H9 (cell line): Measurements from ENCODE around the gene ENDOV. TPM values are rescaled to one million over a fixed set of nuclear protein-coding genes. Genes with fewer than 3 reads are reported as not detected.
"Not testable (repeated sequence)": the region's sequence is repeated elsewhere in the genome, so short reads cannot be mapped to it uniquely, and the experiment has no call there.

Experiments
- DNase-seq: peaks from one replicate; pipeline ENCODE4 v3.0.0-alpha.2; 2017
- H2AFZ ChIP-seq: one replicate; pipeline ENCODE4 v1.6.1; 2013; ENCODE audit warnings: mild to moderate bottlenecking, low read length, control low read depth, moderate library complexity
- H2AK5ac ChIP-seq: 2 replicates; pipeline ENCODE4 v1.6.1; 2013; ENCODE audit warnings: low read length, control low read depth, mixed read lengths; ENCODE audit not compliant: insufficient read length
- H2BK120ac ChIP-seq: one replicate; pipeline ENCODE4 v1.6.1; 2013; ENCODE audit warnings: low read depth, mild to moderate bottlenecking, low read length, control low read depth, inconsistent platforms; ENCODE audit not compliant: poor library complexity, severe bottlenecking
- H2BK12ac ChIP-seq: 2 replicates; pipeline ENCODE4 v1.6.1; 2013; ENCODE audit warnings: low read length, control low read depth, mixed read lengths, low read depth; ENCODE audit not compliant: insufficient read length
- H2BK15ac ChIP-seq: 2 replicates; pipeline ENCODE4 v1.6.1; 2013; ENCODE audit warnings: low read depth, low read length, control low read depth
- H2BK20ac ChIP-seq: one replicate; pipeline ENCODE4 v1.6.1; 2013; ENCODE audit warnings: low read depth, mild to moderate bottlenecking, low read length, control low read depth, inconsistent platforms; ENCODE audit not compliant: poor library complexity, severe bottlenecking
- H2BK5ac ChIP-seq: 2 replicates; pipeline ENCODE4 v1.6.1; 2013; ENCODE audit warnings: low read length, control low read depth, mixed read lengths; ENCODE audit not compliant: insufficient read length
- H3K14ac ChIP-seq: 2 replicates; pipeline ENCODE4 v1.6.1; 2013; ENCODE audit warnings: low read length, control low read depth; ENCODE audit not compliant: insufficient read depth
- H3K18ac ChIP-seq: 2 replicates; pipeline ENCODE4 v1.6.1; 2013; ENCODE audit warnings: low read depth, mild to moderate bottlenecking, mixed read lengths, low read length, control low read depth; ENCODE audit not compliant: insufficient read length
- H3K23ac ChIP-seq: 2 replicates; pipeline ENCODE4 v1.6.1; 2013; ENCODE audit warnings: low read length, control low read depth, mixed read lengths, low read depth; ENCODE audit not compliant: insufficient read length
- H3K23me2 ChIP-seq: 2 replicates; pipeline ENCODE4 v1.6.1; 2013; ENCODE audit warnings: low read depth, mild to moderate bottlenecking, mixed read lengths, low read length, control low read depth; ENCODE audit not compliant: insufficient read length, poor library complexity, severe bottlenecking
- H3K27ac ChIP-seq: 2 replicates; pipeline ENCODE4 v1.5.1; 2013; ENCODE audit warnings: low read length, control low read depth, mixed read lengths, low read depth; ENCODE audit not compliant: insufficient read length
- H3K27me3 ChIP-seq: 2 replicates; pipeline ENCODE4 v1.6.1; 2013; ENCODE audit warnings: low read length, control low read depth, inconsistent platforms; ENCODE audit not compliant: insufficient read depth
- H3K4ac ChIP-seq: 2 replicates; pipeline ENCODE4 v1.6.1; 2013; ENCODE audit warnings: low read depth, mild to moderate bottlenecking, control low read depth, inconsistent platforms, low read length, moderate library complexity
- H3K4me1 ChIP-seq: 2 replicates; pipeline ENCODE4 v1.6.1; 2013; ENCODE audit warnings: low read length, control low read depth, inconsistent platforms; ENCODE audit not compliant: insufficient read depth
- H3K4me2 ChIP-seq: 2 replicates; pipeline ENCODE4 v1.6.1; 2013; ENCODE audit warnings: low read length, control low read depth, mixed read lengths; ENCODE audit not compliant: insufficient read length, insufficient read depth
- H3K56ac ChIP-seq: 2 replicates; pipeline ENCODE4 v1.6.1; 2013; ENCODE audit warnings: low read depth, mild to moderate bottlenecking, mixed read lengths, low read length, control low read depth; ENCODE audit not compliant: insufficient read length
- H3K79me1 ChIP-seq: 2 replicates; pipeline ENCODE4 v1.6.1; 2013; ENCODE audit warnings: low read depth, mild to moderate bottlenecking, moderate library complexity, low read length, control low read depth, inconsistent platforms; ENCODE audit not compliant: insufficient read depth, poor library complexity, severe bottlenecking
- H3K79me2 ChIP-seq: 2 replicates; pipeline ENCODE4 v1.6.1; 2013; ENCODE audit warnings: low read length, control low read depth, inconsistent platforms; ENCODE audit not compliant: insufficient read depth
- H3K9ac ChIP-seq: 2 replicates; pipeline ENCODE4 v1.6.1; 2013; ENCODE audit warnings: low read length, control low read depth, mixed read lengths; ENCODE audit not compliant: insufficient read length; ENCODE audit errors: extremely low read depth
- H3K9me3 ChIP-seq: one replicate; pipeline ENCODE4 v1.6.1; 2013; ENCODE audit warnings: low read depth, low read length, inconsistent platforms; ENCODE audit not compliant: control insufficient read depth
- H3T11ph ChIP-seq: one replicate; pipeline ENCODE4 v1.6.1; 2013; ENCODE audit warnings: mild to moderate bottlenecking, low read length, control low read depth, inconsistent platforms
- H4K20me1 ChIP-seq: one replicate; pipeline ENCODE4 v1.6.1; 2013; ENCODE audit not compliant: control insufficient read depth, insufficient read length, insufficient read depth
- H4K5ac ChIP-seq: 2 replicates; pipeline ENCODE4 v1.6.1; 2013; ENCODE audit warnings: low read depth, mild to moderate bottlenecking, mixed read lengths, low read length, control low read depth; ENCODE audit not compliant: insufficient read length
- H4K8ac ChIP-seq: replicated peaks from 2 replicates; pipeline ENCODE4 v1.6.1; 2013; ENCODE audit warnings: low read length, control low read depth, mixed read lengths, low read depth; ENCODE audit not compliant: insufficient read length
- H4K91ac ChIP-seq: 2 replicates; pipeline ENCODE4 v1.6.1; 2013; ENCODE audit warnings: low read depth, mild to moderate bottlenecking, moderate library complexity, mixed read lengths, low read length, control low read depth; ENCODE audit not compliant: insufficient read length
- H3K27ac Mint-ChIP-seq, 3 experiments: 2 replicates in 2 of 3; 3 replicates in 1 of 3; pipeline ENCODE4 v1.8.0; 2020 to 2021; ENCODE audit warnings: mixed read lengths in 3 of 3, mild to moderate bottlenecking in 1 of 3, moderate library complexity in 1 of 3
- H3K27me3 Mint-ChIP-seq: 2 replicates; pipeline ENCODE4 v1.8.0; 2021; ENCODE audit warnings: low read depth, mild to moderate bottlenecking, moderate library complexity, mixed read lengths
- H3K36me3 Mint-ChIP-seq, 3 experiments: 2 replicates in 2 of 3; 3 replicates in 1 of 3; pipeline ENCODE4 v1.8.0; 2020 to 2021; ENCODE audit warnings: low read depth in 3 of 3, mixed read lengths in 3 of 3; ENCODE audit not compliant: insufficient read depth in 1 of 3
- H3K4me1 Mint-ChIP-seq, 2 experiments: 2 replicates each; pipeline ENCODE4 v1.8.0; 2020; ENCODE audit warnings: mixed read lengths in 2 of 2
- H3K4me3 Mint-ChIP-seq, 2 experiments: 2 replicates in 1 of 2; 3 replicates in 1 of 2; pipeline ENCODE4 v1.8.0; 2020 to 2021; ENCODE audit warnings: mild to moderate bottlenecking in 2 of 2, mixed read lengths in 2 of 2, moderate library complexity in 1 of 2
- H3K9me3 Mint-ChIP-seq, 2 experiments: 2 replicates in 1 of 2; 3 replicates in 1 of 2; pipeline ENCODE4 v1.8.0; 2020; ENCODE audit warnings: mild to moderate bottlenecking in 2 of 2, mixed read lengths in 2 of 2, moderate library complexity in 1 of 2
- WGBS: extraction: QIAGEN DNeasy Blood & Tissue Kit; methylation state at CpG from one replicate; pipeline ENCODE4 v1.1.7; 2013; ENCODE audit warnings: missing lambda C conversion rate, low lambda C conversion rate, mixed read lengths; ENCODE audit not compliant: insufficient read length; ENCODE audit errors: extremely low coverage; 5-methylcytosine and 5-hydroxymethylcytosine counted together
- total RNA-seq: library from RNA; stranded (reverse); gene quantifications from 2 replicates; pipeline ENCODE4 v1.2.1, GENCODE V29; 2021
- TF ChIP-seq, protein P1 (sequence below): fragments of 200-600 bp; sonication (generic); conservative IDR thresholded peaks from 3 replicates; pipeline ENCODE4 v1.8.0; 2021; ENCODE audit warnings: antibody characterized with exemption, mild to moderate bottlenecking

ENDOV gene
- total RNA-seq, 1 experiment from 2014 or later, result 17.1 TPM

GRCh38 chr17:80406146-80406545, 8.8 kb upstream of the ENDOV start:
- Histone ChIP-seq H3K9me3 (no peaks in the 10 kb centered on the region), H3K23ac (no peak overlapping the region), H3K27me3 (no peaks in the 10 kb centered on the region), H4K20me1 (no peaks in the 10 kb centered on the region), H3K14ac (no peak overlapping the region), H3T11ph (no peak overlapping the region), H3K79me1 (no peaks in the 10 kb centered on the region), H2BK5ac (no peak overlapping the region), H3K79me2 (no peaks in the 10 kb centered on the region), H2BK12ac (no peak overlapping the region), H3K4me2 (no peak overlapping the region), H3K18ac (no peak overlapping the region), H3K9ac (no peak overlapping the region), H3K56ac (no peak overlapping the region), H2BK120ac (no peak overlapping the region), H4K5ac (no peak overlapping the region), H2AFZ (no peak overlapping the region), H4K91ac (no peak overlapping the region), H2BK20ac (no peak overlapping the region), H3K27ac (no peak overlapping the region), H3K23me2 (no peaks in the 10 kb centered on the region), H2AK5ac (no peak overlapping the region), H3K4ac (no peak overlapping the region), H2BK15ac (no peak overlapping the region), H4K8ac (no peak overlapping the region), H3K4me1 (no peaks in the 10 kb centered on the region)
- no peak overlapping the region for H3K27ac Mint-ChIP-seq
- TF ChIP-seq, protein P1, sequence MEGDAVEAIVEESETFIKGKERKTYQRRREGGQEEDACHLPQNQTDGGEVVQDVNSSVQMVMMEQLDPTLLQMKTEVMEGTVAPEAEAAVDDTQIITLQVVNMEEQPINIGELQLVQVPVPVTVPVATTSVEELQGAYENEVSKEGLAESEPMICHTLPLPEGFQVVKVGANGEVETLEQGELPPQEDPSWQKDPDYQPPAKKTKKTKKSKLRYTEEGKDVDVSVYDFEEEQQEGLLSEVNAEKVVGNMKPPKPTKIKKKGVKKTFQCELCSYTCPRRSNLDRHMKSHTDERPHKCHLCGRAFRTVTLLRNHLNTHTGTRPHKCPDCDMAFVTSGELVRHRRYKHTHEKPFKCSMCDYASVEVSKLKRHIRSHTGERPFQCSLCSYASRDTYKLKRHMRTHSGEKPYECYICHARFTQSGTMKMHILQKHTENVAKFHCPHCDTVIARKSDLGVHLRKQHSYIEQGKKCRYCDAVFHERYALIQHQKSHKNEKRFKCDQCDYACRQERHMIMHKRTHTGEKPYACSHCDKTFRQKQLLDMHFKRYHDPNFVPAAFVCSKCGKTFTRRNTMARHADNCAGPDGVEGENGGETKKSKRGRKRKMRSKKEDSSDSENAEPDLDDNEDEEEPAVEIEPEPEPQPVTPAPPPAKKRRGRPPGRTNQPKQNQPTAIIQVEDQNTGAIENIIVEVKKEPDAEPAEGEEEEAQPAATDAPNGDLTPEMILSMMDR, result no peak
- H3K4me3 Mint-ChIP-seq, result no peak overlapping the region
- H3K27me3 Mint-ChIP-seq, result peaks cover 11% of the 10 kb centered on the region
- H3K9me3 Mint-ChIP-seq, result no peaks in the 10 kb centered on the region
- peaks cover 0 to 3% of the 10 kb centered on the region in 2 experiments; a peak in 2 of 4 replicates for H3K4me1 Mint-ChIP-seq
- WGBS, result no CpG with 5 or more reads among the region's 8 CpGs
- no peak for DNase-seq
- no peaks in the 10 kb centered on the region for H3K36me3 Mint-ChIP-seq

DNA sequence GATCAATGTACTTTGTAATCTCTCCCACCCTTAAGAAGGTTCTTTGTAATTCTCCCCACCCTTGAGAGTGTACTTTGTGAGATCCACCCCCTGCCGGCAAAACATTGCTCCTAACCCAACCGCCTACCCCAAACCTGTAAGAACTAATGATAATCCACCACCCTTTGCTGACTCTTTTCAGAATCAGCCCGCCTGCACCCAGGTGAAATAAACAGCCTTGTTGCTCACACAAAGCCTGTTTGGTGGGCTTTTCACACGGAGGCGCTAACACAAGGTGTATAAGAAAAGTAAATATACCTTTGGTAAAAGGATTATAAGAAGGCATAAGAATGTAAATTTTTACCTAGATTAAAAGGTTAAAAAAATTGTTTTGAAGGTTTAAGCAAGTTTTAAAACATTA, 7.0 kb upstream of the ENDOV start:
- H3K9ac ChIP-seq, H3K14ac ChIP-seq, H3K4me3 Mint-ChIP-seq, H3K4ac ChIP-seq, DNase-seq, H4K20me1 ChIP-seq, H3K56ac ChIP-seq, H3K4me1 Mint-ChIP-seq, H2BK20ac ChIP-seq, H3K79me2 ChIP-seq, H3K23me2 ChIP-seq, H2BK5ac ChIP-seq, H2BK120ac ChIP-seq, H3K27me3 ChIP-seq, H4K5ac ChIP-seq, H3K27ac ChIP-seq, H3T11ph ChIP-seq, H3K9me3 Mint-ChIP-seq, H2BK12ac ChIP-seq, H3K4me2 ChIP-seq, H2BK15ac ChIP-seq, H3K18ac ChIP-seq, H3K27ac Mint-ChIP-seq, H3K9me3 ChIP-seq, H4K91ac ChIP-seq, H3K23ac ChIP-seq, H3K79me1 ChIP-seq, H3K36me3 Mint-ChIP-seq, H4K8ac ChIP-seq, H3K4me1 ChIP-seq, H2AFZ ChIP-seq, H2AK5ac ChIP-seq: not testable (repeated sequence)
- H3K27me3 Mint-ChIP-seq, result peaks cover 23% of the 10 kb centered on the region
- WGBS, result no CpG with 5 or more reads among the region's 5 CpGs
